H9 (cell line): ENCODE measurements around the gene TYW1. TPM values are rescaled to one million over a fixed set of nuclear protein-coding genes. Genes with fewer than 3 reads are reported as not detected.
"Not testable (repeated sequence)": the region's sequence is repeated elsewhere in the genome, so short reads cannot be mapped to it uniquely, and the experiment has no call there.

Experiments
- DNase-seq: peaks from one replicate; pipeline ENCODE4 v3.0.0-alpha.2; 2017
- H2AFZ ChIP-seq: one replicate; pipeline ENCODE4 v1.6.1; 2013; ENCODE audit warnings: mild to moderate bottlenecking, low read length, control low read depth, moderate library complexity
- H2AK5ac ChIP-seq: 2 replicates; pipeline ENCODE4 v1.6.1; 2013; ENCODE audit warnings: low read length, control low read depth, mixed read lengths; ENCODE audit not compliant: insufficient read length
- H2BK120ac ChIP-seq: one replicate; pipeline ENCODE4 v1.6.1; 2013; ENCODE audit warnings: low read depth, mild to moderate bottlenecking, low read length, control low read depth, inconsistent platforms; ENCODE audit not compliant: poor library complexity, severe bottlenecking
- H2BK12ac ChIP-seq: 2 replicates; pipeline ENCODE4 v1.6.1; 2013; ENCODE audit warnings: low read length, control low read depth, mixed read lengths, low read depth; ENCODE audit not compliant: insufficient read length
- H2BK15ac ChIP-seq: 2 replicates; pipeline ENCODE4 v1.6.1; 2013; ENCODE audit warnings: low read depth, low read length, control low read depth
- H2BK20ac ChIP-seq: one replicate; pipeline ENCODE4 v1.6.1; 2013; ENCODE audit warnings: low read depth, mild to moderate bottlenecking, low read length, control low read depth, inconsistent platforms; ENCODE audit not compliant: poor library complexity, severe bottlenecking
- H2BK5ac ChIP-seq: 2 replicates; pipeline ENCODE4 v1.6.1; 2013; ENCODE audit warnings: low read length, control low read depth, mixed read lengths; ENCODE audit not compliant: insufficient read length
- H3K14ac ChIP-seq: 2 replicates; pipeline ENCODE4 v1.6.1; 2013; ENCODE audit warnings: low read length, control low read depth; ENCODE audit not compliant: insufficient read depth
- H3K18ac ChIP-seq: 2 replicates; pipeline ENCODE4 v1.6.1; 2013; ENCODE audit warnings: low read depth, mild to moderate bottlenecking, mixed read lengths, low read length, control low read depth; ENCODE audit not compliant: insufficient read length
- H3K23ac ChIP-seq: 2 replicates; pipeline ENCODE4 v1.6.1; 2013; ENCODE audit warnings: low read length, control low read depth, mixed read lengths, low read depth; ENCODE audit not compliant: insufficient read length
- H3K23me2 ChIP-seq: 2 replicates; pipeline ENCODE4 v1.6.1; 2013; ENCODE audit warnings: low read depth, mild to moderate bottlenecking, mixed read lengths, low read length, control low read depth; ENCODE audit not compliant: insufficient read length, poor library complexity, severe bottlenecking
- H3K27ac ChIP-seq: 2 replicates; pipeline ENCODE4 v1.5.1; 2013; ENCODE audit warnings: low read length, control low read depth, mixed read lengths, low read depth; ENCODE audit not compliant: insufficient read length
- H3K27me3 ChIP-seq: 2 replicates; pipeline ENCODE4 v1.6.1; 2013; ENCODE audit warnings: low read length, control low read depth, inconsistent platforms; ENCODE audit not compliant: insufficient read depth
- H3K4ac ChIP-seq: 2 replicates; pipeline ENCODE4 v1.6.1; 2013; ENCODE audit warnings: low read depth, mild to moderate bottlenecking, control low read depth, inconsistent platforms, low read length, moderate library complexity
- H3K4me1 ChIP-seq: 2 replicates; pipeline ENCODE4 v1.6.1; 2013; ENCODE audit warnings: low read length, control low read depth, inconsistent platforms; ENCODE audit not compliant: insufficient read depth
- H3K4me2 ChIP-seq: 2 replicates; pipeline ENCODE4 v1.6.1; 2013; ENCODE audit warnings: low read length, control low read depth, mixed read lengths; ENCODE audit not compliant: insufficient read length, insufficient read depth
- H3K56ac ChIP-seq: 2 replicates; pipeline ENCODE4 v1.6.1; 2013; ENCODE audit warnings: low read depth, mild to moderate bottlenecking, mixed read lengths, low read length, control low read depth; ENCODE audit not compliant: insufficient read length
- H3K79me1 ChIP-seq: 2 replicates; pipeline ENCODE4 v1.6.1; 2013; ENCODE audit warnings: low read depth, mild to moderate bottlenecking, moderate library complexity, low read length, control low read depth, inconsistent platforms; ENCODE audit not compliant: insufficient read depth, poor library complexity, severe bottlenecking
- H3K79me2 ChIP-seq: 2 replicates; pipeline ENCODE4 v1.6.1; 2013; ENCODE audit warnings: low read length, control low read depth, inconsistent platforms; ENCODE audit not compliant: insufficient read depth
- H3K9ac ChIP-seq: 2 replicates; pipeline ENCODE4 v1.6.1; 2013; ENCODE audit warnings: low read length, control low read depth, mixed read lengths; ENCODE audit not compliant: insufficient read length; ENCODE audit errors: extremely low read depth
- H3K9me3 ChIP-seq: one replicate; pipeline ENCODE4 v1.6.1; 2013; ENCODE audit warnings: low read depth, low read length, inconsistent platforms; ENCODE audit not compliant: control insufficient read depth
- H3T11ph ChIP-seq: one replicate; pipeline ENCODE4 v1.6.1; 2013; ENCODE audit warnings: mild to moderate bottlenecking, low read length, control low read depth, inconsistent platforms
- H4K20me1 ChIP-seq: one replicate; pipeline ENCODE4 v1.6.1; 2013; ENCODE audit not compliant: control insufficient read depth, insufficient read length, insufficient read depth
- H4K5ac ChIP-seq: 2 replicates; pipeline ENCODE4 v1.6.1; 2013; ENCODE audit warnings: low read depth, mild to moderate bottlenecking, mixed read lengths, low read length, control low read depth; ENCODE audit not compliant: insufficient read length
- H4K8ac ChIP-seq: replicated peaks from 2 replicates; pipeline ENCODE4 v1.6.1; 2013; ENCODE audit warnings: low read length, control low read depth, mixed read lengths, low read depth; ENCODE audit not compliant: insufficient read length
- H4K91ac ChIP-seq: 2 replicates; pipeline ENCODE4 v1.6.1; 2013; ENCODE audit warnings: low read depth, mild to moderate bottlenecking, moderate library complexity, mixed read lengths, low read length, control low read depth; ENCODE audit not compliant: insufficient read length
- H3K27ac Mint-ChIP-seq, 3 experiments: 2 replicates in 2 of 3; 3 replicates in 1 of 3; pipeline ENCODE4 v1.8.0; 2020 to 2021; ENCODE audit warnings: mixed read lengths in 3 of 3, mild to moderate bottlenecking in 1 of 3, moderate library complexity in 1 of 3
- H3K27me3 Mint-ChIP-seq: 2 replicates; pipeline ENCODE4 v1.8.0; 2021; ENCODE audit warnings: low read depth, mild to moderate bottlenecking, moderate library complexity, mixed read lengths
- H3K36me3 Mint-ChIP-seq, 3 experiments: 2 replicates in 2 of 3; 3 replicates in 1 of 3; pipeline ENCODE4 v1.8.0; 2020 to 2021; ENCODE audit warnings: low read depth in 3 of 3, mixed read lengths in 3 of 3; ENCODE audit not compliant: insufficient read depth in 1 of 3
- H3K4me1 Mint-ChIP-seq, 2 experiments: 2 replicates each; pipeline ENCODE4 v1.8.0; 2020; ENCODE audit warnings: mixed read lengths in 2 of 2
- H3K4me3 Mint-ChIP-seq, 2 experiments: 2 replicates in 1 of 2; 3 replicates in 1 of 2; pipeline ENCODE4 v1.8.0; 2020 to 2021; ENCODE audit warnings: mild to moderate bottlenecking in 2 of 2, mixed read lengths in 2 of 2, moderate library complexity in 1 of 2
- H3K9me3 Mint-ChIP-seq, 2 experiments: 2 replicates in 1 of 2; 3 replicates in 1 of 2; pipeline ENCODE4 v1.8.0; 2020; ENCODE audit warnings: mild to moderate bottlenecking in 2 of 2, mixed read lengths in 2 of 2, moderate library complexity in 1 of 2
- WGBS: extraction: QIAGEN DNeasy Blood & Tissue Kit; methylation state at CpG from one replicate; pipeline ENCODE4 v1.1.7; 2013; ENCODE audit warnings: missing lambda C conversion rate, low lambda C conversion rate, mixed read lengths; ENCODE audit not compliant: insufficient read length; ENCODE audit errors: extremely low coverage; 5-methylcytosine and 5-hydroxymethylcytosine counted together
- total RNA-seq: library from RNA; stranded (reverse); gene quantifications from 2 replicates; pipeline ENCODE4 v1.2.1, GENCODE V29; 2021

The TYW1 gene
- total RNA-seq, 1 experiment from 2014 or later: 22.3 TPM

GRCh38 chr7:67089261-67089660 lies 92.6 kb downstream of the TYW1 start:
- not testable (repeated sequence) for H3K14ac ChIP-seq, H4K5ac ChIP-seq, H2BK12ac ChIP-seq, H3K4me2 ChIP-seq, H2BK120ac ChIP-seq, H3K56ac ChIP-seq, H2AK5ac ChIP-seq, H3K23ac ChIP-seq, H3K27me3 ChIP-seq, H3K4ac ChIP-seq, H3K79me2 ChIP-seq, H3K79me1 ChIP-seq, H2BK15ac ChIP-seq, H3K27me3 Mint-ChIP-seq, H3K27ac ChIP-seq, H3K4me1 ChIP-seq, H4K8ac ChIP-seq, H2AFZ ChIP-seq, H2BK5ac ChIP-seq, H3T11ph ChIP-seq, H4K20me1 ChIP-seq, H4K91ac ChIP-seq, H3K9ac ChIP-seq, H3K27ac Mint-ChIP-seq, H3K23me2 ChIP-seq, H3K4me3 Mint-ChIP-seq, H3K9me3 Mint-ChIP-seq, H3K18ac ChIP-seq, H2BK20ac ChIP-seq, H3K9me3 ChIP-seq
- Mint-ChIP-seq H3K4me1 (peaks cover 3 to 14% of the 10 kb centered on the region in 2 experiments), H3K36me3 (peaks cover 12 to 30% (median 27%) of the 10 kb centered on the region in 3 experiments; a peak in 6 of 7 replicates)
- no CpG with 5 or more reads among the region's 10 CpGs for WGBS
- DNase-seq: peak; percentile 51

GRCh38 chr7:67091053-67091452 lies 94.4 kb downstream of the TYW1 start:
- not testable (repeated sequence) for H3K23me2 ChIP-seq, H3K27me3 Mint-ChIP-seq, H3K18ac ChIP-seq, H3K4me3 Mint-ChIP-seq, H3K9me3 Mint-ChIP-seq, H3K79me2 ChIP-seq, H3K79me1 ChIP-seq, H3K23ac ChIP-seq, H3K27ac ChIP-seq, H3K4me1 Mint-ChIP-seq, H3K9me3 ChIP-seq, H2BK120ac ChIP-seq, H2AFZ ChIP-seq, H4K5ac ChIP-seq, H4K20me1 ChIP-seq, H3K4me2 ChIP-seq, H3T11ph ChIP-seq, H2BK15ac ChIP-seq, H4K91ac ChIP-seq, H3K4ac ChIP-seq, H2AK5ac ChIP-seq, H3K14ac ChIP-seq, H3K56ac ChIP-seq, H3K27me3 ChIP-seq, H3K4me1 ChIP-seq, H2BK5ac ChIP-seq, H2BK12ac ChIP-seq, H3K9ac ChIP-seq, DNase-seq, H4K8ac ChIP-seq, H2BK20ac ChIP-seq, H3K27ac Mint-ChIP-seq
- H3K36me3 Mint-ChIP-seq: peaks cover 10 to 29% (median 22%) of the 10 kb centered on the region in 3 experiments; a peak in 6 of 7 replicates
- WGBS: no CpG with 5 or more reads among the region's 2 CpGs
